Measurements from ENCODE around the gene RNF212.

RNF212 gene

GRCh38 chr4:1036976-1037810 is 76.2 kb downstream of the RNF212 start:
- no peak for DNase-seq (ENCODE audit: low read depth in 2 of 3, low spot score in 1 of 3)

- DNase-seq (ENCODE audit: low read depth in 2 of 3, low spot score in 1 of 3) = no peak
These were observed 77.3 kb downstream of the RNF212 start for GRCh38 chr4:1036095-1036494.

GRCh38 chr4:1035510-1035909 is 77.9 kb downstream of the RNF212 start:
- no peak for DNase-seq (ENCODE audit: low read depth in 2 of 3, low spot score in 1 of 3)

- no peak for DNase-seq (ENCODE audit: low read depth in 2 of 3, low spot score in 1 of 3)
These were observed 79.4 kb downstream of the RNF212 start for GRCh38 chr4:1033840-1034551.

GRCh38 chr4:1032861-1033260 is 80.5 kb downstream of the RNF212 start:
- DNase-seq (ENCODE audit: low read depth in 2 of 3, low spot score in 1 of 3) = no peak

GRCh38 chr4:1031956-1032795 is 81.2 kb downstream of the RNF212 start:
- no peak for DNase-seq (ENCODE audit: low read depth in 2 of 3, low spot score in 1 of 3)

GRCh38 chr4:1031346-1031745 is 82.0 kb downstream of the RNF212 start:
- no peak for DNase-seq (ENCODE audit: low read depth in 2 of 3, low spot score in 1 of 3)

GRCh38 chr4:1030559-1030958 is 82.8 kb downstream of the RNF212 start:
- DNase-seq (ENCODE audit: low read depth in 2 of 3, low spot score in 1 of 3) = no peak

GRCh38 chr4:1030031-1030430 is 83.3 kb downstream of the RNF212 start:
- no peak for DNase-seq (ENCODE audit: low read depth in 2 of 3, low spot score in 1 of 3)

GRCh38 chr4:1029529-1029928 is 83.8 kb downstream of the RNF212 start:
- DNase-seq (ENCODE audit: low read depth in 2 of 3, low spot score in 1 of 3) = no peak

GRCh38 chr4:1028574-1029220 is 84.7 kb downstream of the RNF212 start:
- no peak for DNase-seq (ENCODE audit: low read depth in 2 of 3, low spot score in 1 of 3)

GRCh38 chr4:1027915-1028238 is 85.5 kb downstream of the RNF212 start:
- no peak for DNase-seq (ENCODE audit: low read depth in 2 of 3, low spot score in 1 of 3)

GRCh38 chr4:1027219-1027914 is 86.0 kb downstream of the RNF212 start:
- no peak for DNase-seq (ENCODE audit: low read depth in 2 of 3, low spot score in 1 of 3)

GRCh38 chr4:1026115-1026514 is 87.2 kb downstream of the RNF212 start:
- peak in 2 of 3 donors; percentile 45 to 49 for DNase-seq (ENCODE audit: low read depth in 2 of 3, low spot score in 1 of 3)

- DNase-seq (ENCODE audit: low read depth in 2 of 3, low spot score in 1 of 3) = no peak
These were observed 88.3 kb downstream of the RNF212 start for GRCh38 chr4:1024882-1025545.

- no peak for DNase-seq (ENCODE audit: low read depth in 2 of 3, low spot score in 1 of 3)
These were observed 89.2 kb downstream of the RNF212 start for GRCh38 chr4:1023895-1024740.

- DNase-seq (ENCODE audit: low read depth in 2 of 3, low spot score in 1 of 3) = no peak
These were observed 90.2 kb downstream of the RNF212 start for GRCh38 chr4:1023075-1023640.

- no peak for DNase-seq (ENCODE audit: low read depth in 2 of 3, low spot score in 1 of 3)
These were observed 90.7 kb downstream of the RNF212 start for GRCh38 chr4:1022739-1023066.
